ENCODE measurements around the gene ASB15. TPM values are rescaled to one million over a fixed set of nuclear protein-coding genes. Genes with fewer than 3 reads are reported as not detected.
A peak's percentile ranks its signal among the peaks of the same experiment; 100 is the strongest.
"Not testable (repeated sequence)": the region's sequence is repeated elsewhere in the genome, so short reads cannot be mapped to it uniquely, and the experiment has no call there.

ASB15 gene
- not detected for total RNA-seq

DNA sequence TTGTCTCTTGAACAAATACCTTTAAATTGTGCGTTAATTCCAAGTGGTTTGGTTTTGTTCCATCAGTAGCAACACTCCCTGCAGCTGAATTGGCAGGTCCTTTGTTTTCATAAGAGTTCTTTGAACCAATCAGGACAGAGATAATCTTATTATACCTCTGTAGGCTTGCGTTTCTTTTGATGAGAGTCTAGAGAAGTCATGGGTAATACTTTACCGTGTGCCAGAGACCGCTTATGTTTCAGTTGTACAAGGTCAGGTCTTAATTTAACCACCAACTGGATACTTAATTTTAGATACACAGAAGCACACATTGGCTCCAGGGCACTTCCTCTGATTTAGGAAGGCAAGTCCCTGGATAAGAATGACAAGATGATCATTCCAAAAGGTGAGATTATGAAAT, at the start of gene ASB15:
TSS of gene ASB15 (plus strand) at position 292 of the 400 bp plus-strand sequence. CDS start 12,682 bp downstream, outside the sequence.
- no peak for DNase-seq
- peaks cover 0 to 11% (median 0%) of the 10 kb centered on the region in 4 donors for H3K27me3 ChIP-seq
- 31 to 40% methylated on average over 4 of the region's 4 CpGs for WGBS, 2 donors
- H3K4me3 ChIP-seq: no peak within 1 kb of the TSS
- H3K4me1 ChIP-seq: no peaks in the 10 kb centered on the region
- no peaks in the 10 kb centered on the region for H3K9me3 ChIP-seq
- TF ChIP-seq, protein P1, sequence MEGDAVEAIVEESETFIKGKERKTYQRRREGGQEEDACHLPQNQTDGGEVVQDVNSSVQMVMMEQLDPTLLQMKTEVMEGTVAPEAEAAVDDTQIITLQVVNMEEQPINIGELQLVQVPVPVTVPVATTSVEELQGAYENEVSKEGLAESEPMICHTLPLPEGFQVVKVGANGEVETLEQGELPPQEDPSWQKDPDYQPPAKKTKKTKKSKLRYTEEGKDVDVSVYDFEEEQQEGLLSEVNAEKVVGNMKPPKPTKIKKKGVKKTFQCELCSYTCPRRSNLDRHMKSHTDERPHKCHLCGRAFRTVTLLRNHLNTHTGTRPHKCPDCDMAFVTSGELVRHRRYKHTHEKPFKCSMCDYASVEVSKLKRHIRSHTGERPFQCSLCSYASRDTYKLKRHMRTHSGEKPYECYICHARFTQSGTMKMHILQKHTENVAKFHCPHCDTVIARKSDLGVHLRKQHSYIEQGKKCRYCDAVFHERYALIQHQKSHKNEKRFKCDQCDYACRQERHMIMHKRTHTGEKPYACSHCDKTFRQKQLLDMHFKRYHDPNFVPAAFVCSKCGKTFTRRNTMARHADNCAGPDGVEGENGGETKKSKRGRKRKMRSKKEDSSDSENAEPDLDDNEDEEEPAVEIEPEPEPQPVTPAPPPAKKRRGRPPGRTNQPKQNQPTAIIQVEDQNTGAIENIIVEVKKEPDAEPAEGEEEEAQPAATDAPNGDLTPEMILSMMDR (IDR thresholded peaks at IDR 0.05): no peak
- TF ChIP-seq POLR2A (IDR thresholded peaks at IDR 0.05): no peak
- intact Hi-C loops (cut with DNase I): no loop called here
- no peak within 1 kb of the TSS for H3K27ac ChIP-seq
- H3K36me3 ChIP-seq: no peaks in the 10 kb centered on the region

DNA sequence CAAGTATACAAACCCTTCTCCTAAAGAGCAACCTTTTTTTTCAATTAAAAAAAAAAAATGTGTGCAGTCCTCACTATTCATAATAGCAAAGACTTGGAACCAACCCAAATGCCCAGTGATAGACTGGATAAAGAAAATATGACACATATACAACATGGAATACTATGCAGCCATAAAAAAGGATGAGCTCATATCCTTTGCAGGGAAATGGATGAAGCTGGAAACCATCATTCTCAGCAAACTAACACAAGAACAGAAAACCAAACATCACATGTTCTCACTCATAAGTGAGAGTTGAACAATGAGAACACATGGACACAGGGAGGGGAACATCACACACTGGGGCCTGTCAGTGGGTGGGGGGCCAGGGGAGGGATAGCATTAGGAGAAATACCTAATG, 49.5 kb upstream of the ASB15 start:
- peaks cover 0 to 63% (median 3%) of the 10 kb centered on the region in 3 donors for H3K36me3 ChIP-seq
- peaks cover 0 to 43% (median 22%) of the 10 kb centered on the region in 3 donors for H3K4me1 ChIP-seq
- DNase-seq; H3K27ac ChIP-seq; H3K4me3 ChIP-seq; intact Hi-C loops (cut with DNase I); H3K9me3 ChIP-seq; H3K27me3 ChIP-seq: not testable (repeated sequence)

DNA sequence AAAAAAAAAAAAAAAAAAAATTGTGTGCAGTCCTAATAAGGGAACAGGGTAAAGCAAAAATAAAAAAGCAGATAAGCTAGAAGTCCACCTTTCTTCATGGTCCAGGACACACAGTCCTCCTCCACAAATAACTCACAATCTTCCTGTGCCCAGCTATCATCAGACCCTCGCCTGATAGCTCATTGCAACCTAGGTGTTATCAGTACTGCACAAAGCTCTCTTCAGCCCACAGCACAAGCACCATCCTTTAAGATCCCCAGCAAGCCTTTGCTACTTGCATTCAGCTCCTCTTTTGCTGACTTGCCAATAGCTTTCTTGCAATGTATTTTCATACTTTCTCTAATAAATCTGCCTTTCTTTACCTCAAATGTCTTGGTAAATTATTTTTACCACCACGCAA, 49.0 kb upstream of the ASB15 start:
- peaks cover 0 to 43% (median 22%) of the 10 kb centered on the region in 3 donors for H3K4me1 ChIP-seq
- no peak overlapping the region for H3K4me3 ChIP-seq
- intact Hi-C loops (cut with DNase I): no loop called here
- no peaks in the 10 kb centered on the region for H3K9me3 ChIP-seq
- H3K36me3 ChIP-seq: peaks cover 0 to 60% (median 3%) of the 10 kb centered on the region in 3 donors
- no peak for DNase-seq
- WGBS, 2 donors: 95 to 97% methylated on average over 2 of the region's 2 CpGs
- H3K27ac ChIP-seq: no peak overlapping the region
- TF ChIP-seq, protein P1 (IDR thresholded peaks at IDR 0.05): no peak
- TF ChIP-seq POLR2A (IDR thresholded peaks at IDR 0.05): no peak
- H3K27me3 ChIP-seq: no peaks in the 10 kb centered on the region

DNA sequence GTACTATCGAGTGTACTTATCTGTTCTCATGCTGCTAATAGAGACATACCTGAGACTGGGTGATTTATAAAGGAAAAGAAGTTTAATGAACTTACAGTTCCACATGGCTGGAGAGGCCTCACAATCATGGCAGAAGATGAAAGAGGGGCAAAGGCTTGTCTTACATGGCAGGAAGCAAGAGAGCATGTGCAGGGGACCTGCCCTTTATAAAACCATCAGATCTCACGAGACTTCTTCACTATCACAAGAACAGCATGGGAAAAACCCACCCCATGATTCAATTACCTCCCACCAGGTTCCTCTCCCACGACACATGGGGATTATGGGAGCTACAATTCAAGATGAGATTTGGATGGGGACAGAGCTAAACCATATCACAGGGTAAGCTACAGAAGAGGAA, 48.5 kb upstream of the ASB15 start:
- Histone ChIP-seq H3K36me3 (peaks cover 0 to 59% (median 3%) of the 10 kb centered on the region in 3 donors), H3K9me3 (no peaks in the 10 kb centered on the region), H3K4me1 (peaks cover 0 to 44% (median 22%) of the 10 kb centered on the region in 3 donors), H3K27ac (no peak overlapping the region), H3K4me3 (no peak overlapping the region), H3K27me3 (no peaks in the 10 kb centered on the region)
- intact Hi-C loops (cut with DNase I): no loop called here
- 90% methylated on average over 3 of the region's 3 CpGs for WGBS, 2 donors
- DNase-seq: no peak
- TF ChIP-seq, protein P1 (IDR thresholded peaks at IDR 0.05): no peak
- TF ChIP-seq POLR2A (IDR thresholded peaks at IDR 0.05): no peak

DNA sequence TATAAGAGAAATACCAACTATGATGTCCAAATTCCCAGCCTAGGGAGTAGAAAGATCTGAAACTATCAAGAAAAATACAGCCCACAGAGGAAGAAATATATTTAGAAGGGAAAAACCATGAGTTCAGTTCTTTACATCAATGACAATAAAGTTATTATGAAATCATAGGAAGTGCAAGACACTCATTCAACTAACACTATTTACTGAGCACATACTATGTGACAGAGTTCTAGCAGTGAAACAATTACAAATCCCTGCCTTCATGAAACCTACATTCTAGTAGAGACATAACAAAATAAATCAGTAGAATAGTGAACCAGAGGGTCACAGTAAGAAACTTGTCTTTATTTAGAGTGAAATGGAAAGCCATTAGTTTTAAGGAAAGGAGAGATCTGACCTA, 46.1 kb upstream of the ASB15 start:
- no peak for TF ChIP-seq POLR2A (IDR thresholded peaks at IDR 0.05)
- TF ChIP-seq, protein P1 (IDR thresholded peaks at IDR 0.05): no peak
- Histone ChIP-seq H3K27ac (no peak overlapping the region), H3K4me1 (peaks cover 0 to 48% (median 22%) of the 10 kb centered on the region in 3 donors), H3K4me3 (no peak overlapping the region), H3K27me3 (no peaks in the 10 kb centered on the region), H3K9me3 (no peaks in the 10 kb centered on the region), H3K36me3 (peaks cover 0 to 39% (median 3%) of the 10 kb centered on the region in 3 donors)
- no peak for DNase-seq
- intact Hi-C loops (cut with DNase I): no loop called here

DNA sequence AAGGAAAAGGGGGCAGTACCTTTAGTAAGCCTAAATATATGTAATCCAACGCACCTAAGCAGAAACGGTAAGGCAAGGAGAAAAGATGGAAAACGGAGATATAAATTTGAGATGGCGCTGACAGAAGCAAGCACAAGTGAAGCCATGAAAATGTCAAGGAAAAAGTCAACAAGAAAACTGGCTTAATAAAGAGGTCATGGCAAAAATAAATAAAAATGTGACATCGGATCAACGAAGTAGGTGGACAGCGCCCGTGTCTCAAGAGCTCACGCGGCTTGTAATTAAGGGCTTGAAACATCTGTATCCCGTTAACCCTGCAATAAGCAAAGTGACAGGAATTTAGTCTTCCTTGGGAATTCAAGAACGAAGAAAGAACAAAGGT, 44.6 kb upstream of the ASB15 start:
- Histone ChIP-seq H3K36me3 (peaks cover 0 to 28% (median 0%) of the 10 kb centered on the region in 3 donors), H3K4me1 (peaks cover 0 to 48% (median 22%) of the 10 kb centered on the region in 3 donors), H3K9me3 (no peaks in the 10 kb centered on the region), H3K4me3 (peak overlapping the region; percentile 61 to 92 (median 74)), H3K27ac (peak overlapping the region; percentile 88 to 94 (median 91)), H3K27me3 (peaks cover 0 to 6% (median 0%) of the 10 kb centered on the region in 4 donors)
- no peak for DNase-seq
- intact Hi-C loops (cut with DNase I): no loop called here
- 2% methylated on average over 12 of the region's 12 CpGs for WGBS, 2 donors
- TF ChIP-seq, protein P1 (IDR thresholded peaks at IDR 0.05): no peak
- no peak for TF ChIP-seq POLR2A (IDR thresholded peaks at IDR 0.05)

All from esophagus squamous epithelium (tissue), 5 donors.